Measurements from ENCODE around the gene SPECC1L.
"Not testable (repeated sequence)": the region's sequence is repeated elsewhere in the genome, so short reads cannot be mapped to it uniquely, and the experiment has no call there.

SPECC1L gene, protein sequence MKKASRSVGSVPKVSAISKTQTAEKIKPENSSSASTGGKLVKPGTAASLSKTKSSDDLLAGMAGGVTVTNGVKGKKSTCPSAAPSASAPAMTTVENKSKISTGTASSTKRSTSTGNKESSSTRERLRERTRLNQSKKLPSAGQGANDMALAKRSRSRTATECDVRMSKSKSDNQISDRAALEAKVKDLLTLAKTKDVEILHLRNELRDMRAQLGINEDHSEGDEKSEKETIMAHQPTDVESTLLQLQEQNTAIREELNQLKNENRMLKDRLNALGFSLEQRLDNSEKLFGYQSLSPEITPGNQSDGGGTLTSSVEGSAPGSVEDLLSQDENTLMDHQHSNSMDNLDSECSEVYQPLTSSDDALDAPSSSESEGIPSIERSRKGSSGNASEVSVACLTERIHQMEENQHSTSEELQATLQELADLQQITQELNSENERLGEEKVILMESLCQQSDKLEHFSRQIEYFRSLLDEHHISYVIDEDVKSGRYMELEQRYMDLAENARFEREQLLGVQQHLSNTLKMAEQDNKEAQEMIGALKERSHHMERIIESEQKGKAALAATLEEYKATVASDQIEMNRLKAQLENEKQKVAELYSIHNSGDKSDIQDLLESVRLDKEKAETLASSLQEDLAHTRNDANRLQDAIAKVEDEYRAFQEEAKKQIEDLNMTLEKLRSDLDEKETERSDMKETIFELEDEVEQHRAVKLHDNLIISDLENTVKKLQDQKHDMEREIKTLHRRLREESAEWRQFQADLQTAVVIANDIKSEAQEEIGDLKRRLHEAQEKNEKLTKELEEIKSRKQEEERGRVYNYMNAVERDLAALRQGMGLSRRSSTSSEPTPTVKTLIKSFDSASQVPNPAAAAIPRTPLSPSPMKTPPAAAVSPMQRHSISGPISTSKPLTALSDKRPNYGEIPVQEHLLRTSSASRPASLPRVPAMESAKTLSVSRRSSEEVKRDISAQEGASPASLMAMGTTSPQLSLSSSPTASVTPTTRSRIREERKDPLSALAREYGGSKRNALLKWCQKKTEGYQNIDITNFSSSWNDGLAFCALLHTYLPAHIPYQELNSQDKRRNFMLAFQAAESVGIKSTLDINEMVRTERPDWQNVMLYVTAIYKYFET

DNA sequence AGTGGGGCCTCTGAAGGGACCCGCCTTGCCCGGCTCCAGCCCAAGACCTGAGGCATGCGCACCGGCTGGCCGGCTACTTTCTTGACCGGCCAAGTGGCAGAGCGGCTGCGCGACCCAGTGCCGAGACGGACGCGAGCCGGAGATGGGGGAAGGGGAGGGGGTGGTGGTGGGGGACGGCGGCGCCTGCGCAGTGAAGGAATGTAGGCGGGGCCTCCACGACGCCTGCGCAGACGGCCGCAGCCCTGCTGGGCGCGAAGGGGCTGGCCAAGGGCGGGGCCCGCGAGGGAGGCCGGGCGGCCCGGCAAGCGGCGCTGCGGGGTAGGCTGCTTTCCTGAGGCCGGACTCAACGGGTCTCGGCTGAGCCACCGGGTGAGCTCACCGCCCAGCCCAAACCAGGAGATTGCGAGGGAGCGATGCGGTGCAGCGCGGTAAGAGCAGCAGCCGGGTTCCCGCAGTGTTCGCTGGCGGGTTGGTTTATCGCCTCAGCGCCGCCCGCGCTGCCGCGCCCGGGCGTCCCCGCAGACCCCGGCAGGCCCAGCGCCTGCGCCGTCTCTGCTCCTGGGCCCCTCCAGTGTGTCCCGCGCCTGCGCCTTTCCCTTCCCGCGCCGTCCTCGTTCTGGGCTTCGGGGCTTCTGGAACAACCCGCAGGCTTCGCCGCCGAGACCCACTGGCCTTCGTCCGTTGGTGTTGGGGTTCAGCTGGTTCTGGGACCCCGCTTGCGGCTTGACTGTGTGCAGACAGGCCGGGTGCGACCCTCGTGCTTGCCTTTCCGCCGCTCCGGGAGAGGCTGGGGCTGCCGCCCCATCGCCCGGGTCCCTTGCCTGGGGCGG is at the start of gene SPECC1L:
TSS of gene SPECC1L (plus strand) at position 276 of the 830 bp plus-strand sequence. CDS start 31,401 bp downstream, outside the sequence.
- no peak for FAIRE-seq

DNA sequence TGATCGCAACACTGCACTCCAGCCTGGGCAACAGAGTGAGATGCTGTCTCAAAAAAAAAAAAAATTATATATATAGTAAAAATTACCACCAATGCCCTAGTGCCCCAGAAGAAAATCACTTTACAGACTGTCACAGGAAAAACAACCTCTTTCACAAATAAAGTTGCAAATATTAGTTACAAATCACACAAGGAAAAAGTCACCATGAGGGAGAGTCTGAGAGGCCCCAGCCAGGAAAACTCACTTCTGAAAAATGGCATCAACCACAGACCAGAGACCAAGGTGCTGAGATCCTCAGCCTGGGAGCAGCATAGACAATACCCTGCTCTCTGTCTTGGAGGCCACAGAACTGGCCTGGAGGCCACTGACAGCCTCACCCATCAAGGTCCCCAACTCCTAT is 46.2 kb upstream of the SPECC1L start:
- FAIRE-seq = no peak

DNA sequence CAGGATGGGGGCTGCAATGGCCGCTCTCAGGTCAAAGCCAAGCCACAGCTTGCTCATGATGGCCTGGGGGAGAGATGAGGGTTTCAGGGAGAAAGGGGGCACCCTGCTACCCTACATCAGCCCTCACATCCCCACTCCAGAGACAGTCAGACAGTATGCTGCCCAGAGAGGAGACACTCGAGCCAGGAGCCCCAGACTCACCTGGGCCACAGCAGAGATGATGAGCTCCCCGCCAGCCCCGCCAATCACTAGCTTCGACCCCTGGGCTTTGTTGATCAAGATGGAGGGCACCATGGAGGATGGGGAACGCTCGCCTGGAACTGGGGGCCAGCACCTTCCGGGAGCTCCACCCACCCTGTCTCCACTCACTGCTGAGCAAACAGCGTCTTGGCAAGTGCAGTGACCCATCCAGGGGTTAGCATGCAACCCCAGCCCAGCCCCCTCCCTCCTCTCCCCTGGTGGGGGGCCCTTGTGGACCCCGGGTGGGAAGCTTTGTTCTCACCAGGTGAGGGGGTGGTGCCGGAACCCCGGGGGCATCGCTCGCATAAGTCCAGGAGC is 45.5 kb upstream of the SPECC1L start:
- FAIRE-seq = no peak

DNA sequence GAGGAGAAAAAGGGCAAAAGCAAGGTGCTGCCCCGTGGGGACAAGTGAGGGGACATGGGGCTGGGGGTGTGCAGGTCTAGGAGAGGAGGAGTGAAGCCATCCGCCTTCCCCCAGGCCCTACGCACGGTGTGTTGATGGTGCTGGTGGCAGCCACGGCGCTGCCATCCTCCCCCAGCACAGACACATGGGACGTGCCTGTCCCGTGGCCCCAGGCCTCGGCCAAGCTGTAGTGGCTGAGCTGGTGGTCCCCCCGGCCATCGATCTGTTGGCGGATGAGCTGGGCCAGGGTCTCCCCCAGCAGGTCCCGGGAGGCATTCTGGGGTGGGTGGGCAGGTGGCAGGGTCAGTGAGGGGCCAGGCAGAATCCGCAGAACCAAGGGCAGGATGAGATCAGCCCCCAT is 44.7 kb upstream of the SPECC1L start:
- FAIRE-seq = no peak

DNA sequence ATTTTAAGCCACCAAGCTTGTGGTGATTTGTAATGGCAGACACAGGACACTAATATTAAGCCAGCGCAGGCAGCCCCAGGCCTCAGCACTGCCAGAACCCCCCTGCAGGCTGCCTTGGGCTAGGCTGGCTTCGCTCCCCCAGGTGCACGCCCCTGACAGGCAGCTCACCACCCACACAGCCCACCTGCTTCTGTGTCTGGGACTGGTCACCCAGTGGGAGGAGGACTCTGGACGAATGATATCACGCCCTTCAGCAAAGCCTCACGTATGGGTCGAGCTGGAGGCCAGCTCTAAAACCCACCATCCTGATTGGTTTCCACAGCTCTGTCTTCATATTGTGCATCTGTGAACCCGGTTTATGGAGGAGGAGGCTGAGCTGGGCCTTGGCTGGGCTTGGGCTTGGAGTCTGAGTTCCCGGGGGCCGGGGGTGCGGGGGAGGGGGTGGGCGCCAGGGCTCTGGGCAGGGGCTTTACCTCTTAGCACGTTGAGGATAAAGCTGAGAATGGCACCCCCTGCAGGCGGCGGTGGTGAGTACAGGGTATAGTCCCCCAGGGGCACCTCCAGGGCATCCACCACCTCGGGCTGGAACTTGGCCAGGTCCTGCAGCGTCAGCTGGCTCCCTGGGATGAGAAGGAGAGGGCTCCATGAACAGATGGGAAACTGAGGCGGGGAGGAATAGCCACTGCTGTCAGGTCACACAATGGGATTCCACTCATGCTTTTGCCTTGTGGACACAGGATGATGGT is 39.5 kb upstream of the SPECC1L start:
- FAIRE-seq = no peak

DNA sequence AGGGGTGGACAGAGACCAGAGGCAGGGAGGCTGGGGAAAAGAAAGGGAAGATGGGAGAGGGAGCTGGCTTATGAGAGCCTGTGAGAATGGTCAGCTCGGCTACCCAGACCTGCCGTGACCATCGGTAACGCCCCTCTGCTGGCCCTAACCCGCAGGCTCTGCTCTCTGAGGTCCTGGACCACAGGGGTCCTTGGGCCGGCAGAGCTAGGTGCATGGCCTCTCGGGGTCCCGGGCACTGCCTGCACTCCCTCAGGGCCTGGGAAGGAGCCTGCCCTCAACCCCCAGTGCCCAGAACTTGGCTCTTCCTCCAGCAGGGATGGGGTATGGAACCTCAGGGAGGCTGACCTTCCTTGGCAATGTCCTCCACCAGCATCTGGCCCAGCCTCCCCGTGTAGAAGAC is 38.9 kb upstream of the SPECC1L start:
- no peak for FAIRE-seq

DNA sequence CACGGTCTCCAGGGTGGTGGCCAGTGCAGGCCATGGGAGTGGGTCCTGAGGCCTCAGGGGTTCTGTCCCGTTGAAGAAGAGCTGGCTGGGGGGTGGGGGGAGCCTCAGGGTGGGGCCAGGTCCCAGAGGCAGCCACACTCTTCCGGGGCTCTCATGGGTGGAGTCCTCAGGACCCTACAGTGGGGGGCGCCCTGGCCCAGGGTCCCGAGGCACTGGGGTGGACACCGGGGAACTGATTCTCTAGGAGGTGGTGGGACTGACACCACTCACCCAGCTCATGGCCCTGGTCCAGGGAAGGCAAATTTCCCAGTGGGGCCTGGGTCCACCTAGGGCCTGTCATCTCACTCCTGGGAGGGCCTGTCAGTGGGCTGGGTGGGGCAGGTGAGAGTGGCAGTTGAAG is 38.5 kb upstream of the SPECC1L start:
- no peak for FAIRE-seq

DNA sequence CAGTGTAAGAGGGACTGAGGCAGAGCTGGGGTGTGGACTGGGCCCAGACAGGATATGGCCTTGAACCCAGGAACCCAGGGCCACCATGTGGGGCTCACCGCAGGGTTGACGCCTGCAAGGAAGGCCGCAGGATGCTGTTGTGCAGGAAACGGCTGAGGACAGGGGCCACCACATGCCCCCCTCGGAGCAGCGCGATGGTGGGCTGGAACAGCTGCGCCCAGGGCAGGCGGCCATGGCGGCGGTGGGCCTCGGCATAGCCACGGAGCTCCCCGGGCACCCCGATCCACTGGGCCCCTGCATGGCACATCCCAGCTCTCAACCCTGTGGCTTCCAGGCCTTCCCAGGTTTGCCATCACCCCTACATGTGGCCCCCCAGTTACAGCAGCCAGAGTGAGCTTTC is 37.9 kb upstream of the SPECC1L start:
- no peak for FAIRE-seq

DNA sequence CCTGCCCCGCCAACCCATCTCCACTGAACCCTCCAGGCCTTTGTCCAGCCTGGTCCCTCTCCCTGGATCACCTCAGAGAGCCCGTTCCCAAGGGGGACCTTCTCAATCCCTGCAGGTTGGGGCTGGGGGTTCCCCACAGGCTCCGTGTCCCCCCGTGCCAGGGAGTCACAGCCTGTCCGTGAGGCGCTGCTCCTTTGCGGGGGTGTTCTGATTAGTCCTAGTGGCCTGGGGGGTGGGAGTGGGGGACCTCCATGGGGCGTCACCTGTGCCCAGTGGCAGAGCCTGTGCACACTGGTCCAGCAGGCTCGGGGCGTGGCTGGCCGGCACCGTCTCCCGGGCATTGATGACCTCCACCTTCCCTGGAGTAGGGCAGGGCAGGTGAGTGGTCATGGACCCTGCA is 37.4 kb upstream of the SPECC1L start:
- FAIRE-seq = no peak

DNA sequence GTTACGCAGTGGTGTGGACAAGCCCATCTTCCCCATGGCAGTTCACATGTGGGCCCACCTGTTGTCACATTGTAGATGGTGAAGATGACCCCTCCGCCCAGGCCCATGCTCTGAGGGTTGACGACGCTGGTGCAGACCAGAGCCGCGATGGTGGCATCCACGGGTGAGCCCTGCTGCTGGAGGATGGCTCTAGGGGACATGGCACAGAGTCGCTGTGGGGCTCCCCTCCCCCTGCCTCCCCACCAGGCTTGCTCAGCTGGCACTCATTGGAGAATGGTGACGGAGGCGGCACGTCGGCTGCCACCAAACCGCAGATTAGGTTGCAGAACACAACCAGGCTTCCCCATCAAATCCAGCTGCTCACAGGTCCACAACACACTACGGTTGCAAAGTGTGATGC is 36.8 kb upstream of the SPECC1L start:
- no peak for FAIRE-seq

DNA sequence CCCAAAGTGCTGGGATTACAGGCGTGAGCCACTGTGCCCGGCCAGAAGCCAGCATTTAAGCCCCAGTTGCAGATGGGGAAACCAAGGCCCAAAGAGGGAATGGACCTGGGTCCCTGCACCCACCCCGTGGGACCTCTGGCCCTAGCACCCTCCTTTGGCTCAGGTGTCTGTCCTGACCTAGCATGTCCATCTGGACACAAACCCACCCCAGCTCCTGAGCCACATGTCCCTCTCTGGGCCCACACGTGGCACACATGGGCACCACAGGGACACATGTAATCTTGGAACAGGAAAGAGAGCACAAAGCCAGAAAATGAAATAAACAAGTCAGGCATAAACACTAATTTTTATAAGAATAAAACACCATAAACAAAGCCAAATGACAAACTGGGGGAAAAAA is 35.3 kb upstream of the SPECC1L start:
- FAIRE-seq = no peak

DNA sequence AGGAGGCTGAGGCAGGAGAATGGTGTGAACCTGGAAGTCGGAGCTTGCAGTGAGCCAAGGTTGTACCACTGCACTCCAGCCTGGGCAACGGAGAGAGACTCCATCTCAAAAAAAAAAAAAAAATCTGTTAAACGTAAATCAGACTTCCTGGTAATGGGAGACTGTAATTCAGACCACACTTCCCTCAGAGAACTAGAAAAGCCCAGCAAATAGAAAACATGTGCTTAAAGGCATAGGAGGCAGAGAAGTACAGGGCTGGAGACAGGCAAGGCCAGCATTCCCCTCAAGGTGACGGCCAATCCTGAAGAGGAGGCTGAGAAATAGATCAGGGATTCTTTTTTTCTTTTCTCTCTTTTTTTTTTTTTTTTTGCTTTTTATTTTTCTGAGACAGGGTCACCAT is 34.0 kb upstream of the SPECC1L start:
- no peak for FAIRE-seq

DNA sequence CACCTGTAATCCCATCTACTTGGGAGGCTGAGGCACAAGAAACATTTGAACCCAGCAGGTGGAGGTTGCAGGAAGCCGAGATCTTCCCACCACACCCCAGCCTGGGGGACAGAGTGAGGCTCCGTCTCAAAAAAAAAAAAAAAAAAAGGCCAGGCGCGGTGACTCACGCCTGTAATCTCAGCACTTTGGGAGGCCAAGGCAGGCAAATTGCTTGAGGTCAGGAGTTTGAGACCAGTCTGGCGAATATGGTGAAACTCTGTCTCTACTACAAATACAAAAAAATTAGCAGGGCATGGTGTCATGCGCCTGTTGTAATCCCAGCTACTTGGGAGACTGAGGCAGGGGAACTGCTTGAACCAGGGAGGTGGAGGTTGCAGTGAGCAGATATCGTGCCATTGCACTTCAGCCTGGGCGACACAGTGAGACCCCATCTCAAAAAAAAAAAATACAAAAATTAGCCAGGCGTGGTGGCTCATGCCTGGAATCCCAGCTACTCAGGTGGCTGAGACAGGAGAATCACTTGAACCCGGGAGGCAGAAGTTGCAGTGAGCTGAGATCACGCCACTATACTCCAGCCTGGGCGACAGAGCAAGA is 32.4 kb upstream of the SPECC1L start:
- FAIRE-seq = not testable (repeated sequence)

DNA sequence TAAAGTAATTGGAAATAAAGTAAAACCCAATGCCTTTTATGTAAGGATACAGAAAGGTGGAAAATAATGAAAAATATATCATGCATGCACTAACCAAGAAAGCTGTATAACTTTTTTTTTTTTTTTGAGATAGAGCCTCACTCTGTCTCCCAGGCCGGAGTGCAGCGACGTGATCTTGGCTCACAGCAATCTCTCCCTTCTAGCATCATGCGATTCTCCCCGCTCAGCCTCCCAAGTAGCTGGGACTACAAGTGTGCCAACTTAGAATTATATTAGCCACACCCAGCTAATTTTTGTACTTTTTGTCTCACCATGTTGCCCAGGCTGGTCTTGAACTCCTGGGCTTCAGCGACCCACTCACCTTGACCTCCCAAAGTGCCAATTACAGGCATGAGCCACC is 30.2 kb upstream of the SPECC1L start:
- no peak for FAIRE-seq

DNA sequence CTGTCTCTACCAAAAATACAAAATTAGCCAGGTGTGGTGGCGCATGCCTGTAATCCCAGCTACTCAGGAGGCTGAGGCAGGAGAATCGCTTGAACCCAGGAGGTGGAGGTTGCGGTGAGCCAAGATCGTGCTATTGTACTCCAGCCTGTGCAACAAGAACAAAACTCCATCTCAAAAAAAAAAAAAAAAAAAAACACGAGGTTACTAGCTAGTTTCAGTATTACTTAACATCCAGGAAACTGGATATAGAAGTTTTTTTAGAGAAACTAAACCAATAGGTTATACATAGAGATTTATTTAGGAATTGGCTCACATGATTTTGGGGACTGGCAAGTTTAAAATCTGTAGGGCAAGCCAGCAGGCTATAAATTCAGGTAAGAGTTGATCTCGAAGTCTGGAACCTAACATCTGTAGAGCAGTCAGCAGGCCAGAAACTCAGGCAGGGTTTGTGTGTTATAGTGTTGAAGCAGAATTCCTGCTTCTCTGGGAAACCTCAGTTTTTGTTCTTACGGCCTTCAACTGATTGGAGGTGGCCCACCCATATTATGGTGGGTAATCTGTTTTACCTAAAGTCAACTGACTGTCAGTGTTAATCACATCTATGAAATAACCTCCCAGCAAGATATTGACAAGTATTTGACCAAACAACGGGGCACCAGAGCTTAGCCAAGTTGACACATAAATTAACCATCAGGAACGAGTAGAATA is 29.5 kb upstream of the SPECC1L start:
- not testable (repeated sequence) for FAIRE-seq

DNA sequence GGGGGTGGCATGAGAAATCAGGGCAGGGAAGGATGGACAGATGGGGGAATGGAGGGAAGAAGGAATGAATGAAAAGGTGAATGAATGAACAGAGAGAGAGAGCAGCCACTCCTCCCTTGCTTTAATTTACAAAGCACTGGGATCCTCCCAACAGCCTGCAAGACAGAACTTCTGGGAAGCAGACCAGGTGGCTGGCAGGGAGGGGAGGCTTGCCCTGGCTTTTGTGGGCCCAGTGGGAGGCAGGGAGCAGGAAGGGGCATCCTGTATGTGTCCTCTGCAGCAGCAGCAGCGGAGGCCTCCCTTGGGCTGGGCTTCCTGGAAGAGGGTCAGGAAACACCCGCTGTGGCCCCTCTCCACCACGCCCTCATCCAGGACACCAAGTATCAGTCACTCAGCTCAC is 27.2 kb upstream of the SPECC1L start:
- FAIRE-seq = not testable (repeated sequence)

DNA sequence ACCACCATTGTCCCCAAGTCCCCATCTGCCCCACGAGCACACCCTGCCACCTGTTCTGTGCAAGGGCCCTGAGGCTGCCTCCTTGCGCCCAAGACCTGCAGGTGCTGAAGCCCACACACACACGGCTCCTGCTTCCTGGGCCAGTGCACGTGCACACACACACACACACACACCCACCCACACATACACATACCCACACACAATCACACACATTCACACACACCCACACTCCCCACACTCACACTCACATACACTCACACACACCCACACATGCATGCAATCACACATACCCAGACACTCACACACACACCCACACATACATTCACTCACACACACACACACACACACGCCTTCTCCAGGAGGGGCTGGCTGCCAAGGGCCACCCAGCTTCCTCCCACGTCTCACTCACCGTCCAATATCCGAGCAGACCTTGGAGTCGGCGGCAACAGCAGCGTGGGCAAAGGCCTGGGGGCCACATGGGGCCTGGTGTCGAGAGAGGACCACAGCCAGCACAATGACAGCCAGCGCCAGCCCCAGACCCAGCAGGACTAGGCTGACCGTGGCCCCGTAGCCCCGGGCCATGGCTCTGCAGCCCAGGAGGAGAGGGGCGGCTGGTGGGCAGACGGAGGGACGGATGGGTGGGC is 26.4 kb upstream of the SPECC1L start:
- FAIRE-seq = no peak

DNA sequence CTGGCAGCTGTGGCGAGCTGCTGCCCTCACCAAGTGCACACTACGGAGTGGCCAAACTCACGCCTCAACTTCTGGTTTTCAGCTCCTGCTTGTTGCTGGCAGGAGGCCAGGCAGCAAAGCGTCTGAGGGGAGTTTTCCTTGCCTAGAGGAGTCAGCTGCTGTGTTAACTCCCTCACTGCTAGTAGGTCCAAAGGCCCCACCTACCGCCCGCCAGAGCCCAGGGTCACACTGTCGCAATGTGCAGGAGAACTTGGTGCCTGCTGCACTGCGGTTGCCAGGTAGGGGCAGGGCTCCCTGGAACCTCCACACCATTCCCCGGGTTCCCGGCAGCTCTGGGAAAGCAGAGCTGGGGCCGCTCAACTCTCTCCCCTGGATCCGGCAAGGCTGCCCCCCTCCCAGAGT is 25.6 kb upstream of the SPECC1L start, which contains the start of gene GGT5:
TSS of gene GGT5 (minus strand) at position 53 of the 402 bp plus-strand sequence. CDS start 357 bp downstream, outside the sequence.
- not testable (repeated sequence) for FAIRE-seq
